HG03342 (cell line): Measurements from ENCODE around the gene SENP7.
"Not testable (repeated sequence)": the region's sequence is repeated elsewhere in the genome, so short reads cannot be mapped to it uniquely, and the experiment has no call there.

Source experiments
- ATAC-seq: cut with Tn5 transposase; IDR thresholded peaks from one replicate; pipeline ENCODE4 v1.9.1; 2021; ENCODE audit warnings: mild to moderate bottlenecking, moderate library complexity; ENCODE audit not compliant: unreplicated experiment

The SENP7 gene

DNA sequence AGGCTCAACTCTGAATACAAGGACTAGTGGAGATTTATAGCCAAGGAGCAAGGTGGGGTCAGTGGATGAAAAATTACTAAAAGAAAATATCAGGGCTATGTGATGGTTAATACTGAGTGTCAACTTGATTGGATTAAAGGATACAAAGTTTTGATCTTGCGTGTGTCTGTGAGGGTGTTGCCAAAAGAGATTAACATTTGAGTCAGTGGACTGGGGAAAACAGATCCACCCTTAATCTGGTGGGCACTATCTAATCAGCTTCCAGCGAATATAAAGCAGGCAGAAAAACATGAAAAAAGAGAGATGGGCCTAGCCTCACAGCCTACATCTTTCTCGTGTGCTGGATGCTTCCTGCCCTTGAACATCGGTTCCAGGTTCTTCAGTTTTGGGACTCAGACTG lies 14.4 kb upstream of the SENP7 start:
- ATAC-seq: no peak

GRCh38 chr3:101521211-101521701 lies 8.2 kb upstream of the SENP7 start:
- ATAC-seq: no peak

- no peak for ATAC-seq
Measured at GRCh38 chr3:101519685-101520365, 6.8 kb upstream of the SENP7 start.

GRCh38 chr3:101518421-101518871 lies 5.4 kb upstream of the SENP7 start:
- peak; percentile 98 for ATAC-seq

DNA sequence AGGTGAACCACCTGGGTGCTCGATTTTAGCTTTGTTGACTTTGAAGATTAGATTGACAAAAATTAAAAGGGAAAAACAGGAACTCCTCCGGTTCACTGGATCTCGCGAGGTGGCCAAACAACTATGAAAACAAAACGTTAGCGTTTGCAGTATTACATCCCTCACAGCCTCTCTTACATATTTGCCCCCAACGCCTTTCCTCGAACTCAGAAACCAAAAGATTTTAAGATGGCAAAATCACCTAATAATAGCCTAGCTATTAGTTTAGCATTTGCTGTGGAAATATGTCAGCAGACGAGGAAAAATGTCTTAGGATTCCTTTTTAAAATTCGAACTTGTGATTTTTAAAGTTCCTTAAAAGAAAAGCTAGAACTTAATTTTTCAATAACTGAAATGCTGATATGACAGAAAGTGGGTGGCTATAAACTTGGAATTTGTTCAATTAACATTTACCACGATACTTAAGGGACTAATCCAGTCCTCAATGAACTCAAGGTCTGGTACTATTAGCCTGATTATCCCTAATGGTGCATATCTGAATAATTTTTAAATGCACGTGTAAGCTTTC lies 491 bp upstream of the SENP7 start:
- peak; percentile 35 for ATAC-seq

GRCh38 chr3:101512396-101512645 lies 691 bp downstream of the SENP7 start:
- ATAC-seq: no peak

DNA sequence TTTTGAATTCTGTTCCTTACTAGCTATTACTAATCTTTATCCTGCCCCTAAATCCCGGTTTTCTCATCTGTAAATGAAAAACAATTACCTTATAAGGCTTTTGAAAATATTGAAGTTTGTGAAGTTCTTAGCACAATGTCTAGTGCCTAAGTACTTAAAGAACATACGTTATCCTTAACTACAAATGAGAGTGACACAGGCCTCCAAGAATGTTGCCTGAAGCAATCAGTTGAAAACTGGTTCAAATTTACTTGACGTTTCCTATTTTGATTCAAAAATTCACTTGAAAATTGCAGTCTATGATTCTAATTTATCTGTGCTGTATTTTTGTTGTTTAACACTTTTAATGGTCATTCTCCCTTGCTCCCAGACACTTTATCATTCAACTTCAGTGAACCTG lies 3.2 kb downstream of the SENP7 start:
- ATAC-seq: no peak

DNA sequence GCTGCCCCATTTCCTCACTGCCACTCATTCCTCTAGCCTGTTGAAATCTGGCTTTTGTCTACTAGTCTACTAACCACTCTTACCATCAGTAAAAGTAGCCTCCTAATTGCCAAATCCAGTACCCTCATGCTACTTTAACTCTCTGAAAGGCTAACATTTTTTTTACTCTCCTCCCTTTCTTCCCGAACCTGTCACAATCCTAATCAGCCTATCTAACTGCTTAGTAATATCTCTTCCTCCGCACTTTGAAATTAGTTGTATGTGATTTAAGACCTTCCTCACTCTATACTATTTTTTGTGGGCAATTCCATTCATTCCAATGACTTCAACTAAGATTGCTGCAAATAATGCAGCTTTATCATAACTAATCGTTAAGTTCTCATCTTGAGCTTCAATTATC lies 3.7 kb downstream of the SENP7 start:
- ATAC-seq: no peak

GRCh38 chr3:101501783-101502182 lies 11.2 kb downstream of the SENP7 start:
- no peak for ATAC-seq

DNA sequence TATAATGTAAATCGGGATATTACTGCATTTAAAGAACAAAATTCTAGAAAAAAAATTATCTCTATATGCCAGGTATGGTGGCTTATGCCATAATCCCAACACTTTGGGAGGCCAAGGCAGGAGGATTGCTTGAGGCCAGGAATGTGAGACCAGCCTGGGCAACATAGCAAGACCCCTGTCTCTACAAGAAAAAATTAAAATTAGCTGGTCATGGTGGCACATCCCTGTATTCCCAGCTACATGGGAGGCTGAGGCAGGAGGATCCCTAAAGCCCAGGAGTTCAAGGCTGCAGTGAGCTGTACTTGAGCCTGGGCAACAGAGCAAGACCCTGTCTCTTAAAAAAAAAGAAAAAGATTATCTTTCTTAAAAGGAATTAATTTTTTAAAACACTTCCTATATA lies 12.8 kb downstream of the SENP7 start:
- ATAC-seq: no peak

GRCh38 chr3:101497803-101498202 lies 15.2 kb downstream of the SENP7 start:
- ATAC-seq: no peak

GRCh38 chr3:101495552-101495951 lies 17.5 kb downstream of the SENP7 start:
- no peak for ATAC-seq

DNA sequence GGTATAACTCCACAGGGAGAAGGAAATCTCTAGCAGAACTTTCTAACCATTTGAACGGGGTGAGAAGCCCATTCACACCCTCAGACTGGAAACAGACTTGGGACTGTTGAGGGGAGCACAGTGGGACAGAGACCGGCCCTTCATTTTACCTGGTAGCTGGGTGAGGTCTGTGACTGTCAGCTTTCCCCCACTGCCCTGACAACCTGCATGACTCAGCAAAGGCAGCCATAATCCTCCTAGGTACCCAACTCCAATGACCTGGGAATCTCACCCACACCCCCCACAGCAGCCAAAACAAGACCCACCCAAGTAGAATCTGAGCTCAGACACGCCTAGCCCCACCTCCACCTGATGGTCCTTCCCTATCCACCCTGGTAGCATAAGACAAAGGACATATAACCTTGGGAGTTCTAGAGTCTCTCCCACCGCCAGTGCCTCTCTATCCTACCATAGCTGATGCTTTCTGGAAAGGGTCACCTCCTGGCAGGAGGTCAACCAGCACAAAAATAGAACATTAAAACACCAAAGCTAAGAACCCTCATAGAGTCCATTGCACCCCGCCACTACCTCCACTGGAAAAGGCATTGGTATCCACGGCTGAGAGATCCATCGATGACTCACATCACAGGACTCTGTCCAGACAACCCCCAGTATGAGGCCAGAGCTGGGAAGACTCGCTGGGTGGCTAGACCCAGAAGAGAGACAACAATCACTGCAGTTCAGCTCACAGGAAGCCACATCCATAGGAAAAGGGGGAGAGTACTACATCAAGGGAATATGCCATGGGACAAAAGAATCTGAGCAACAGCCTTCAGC lies 28.0 kb downstream of the SENP7 start:
- no peak for ATAC-seq

- no peak for ATAC-seq
Measured at GRCh38 chr3:101478980-101479379, 34.0 kb downstream of the SENP7 start.

- ATAC-seq: not testable (repeated sequence)
Measured at GRCh38 chr3:101474841-101475552, 38.0 kb downstream of the SENP7 start.

DNA sequence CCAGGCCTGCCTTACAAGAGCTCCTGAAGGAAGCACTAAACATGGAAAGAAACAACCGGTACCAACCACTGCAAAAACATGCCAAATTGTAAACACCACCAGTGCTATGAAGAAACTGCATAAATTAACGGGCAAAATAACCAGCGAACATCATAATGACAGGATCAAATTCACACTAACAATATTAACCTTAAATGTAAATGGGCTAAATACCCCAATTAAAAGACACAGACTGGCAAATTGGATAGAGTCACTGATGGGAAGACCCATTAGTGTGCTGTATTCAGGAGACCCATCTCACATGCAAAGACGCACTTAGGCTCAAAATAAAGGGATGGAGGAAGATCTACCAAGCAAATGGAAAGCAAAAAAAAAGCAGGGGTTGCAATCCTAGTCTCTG lies 44.3 kb downstream of the SENP7 start:
- not testable (repeated sequence) for ATAC-seq

GRCh38 chr3:101467310-101467663 lies 45.7 kb downstream of the SENP7 start:
- ATAC-seq: not testable (repeated sequence)

DNA sequence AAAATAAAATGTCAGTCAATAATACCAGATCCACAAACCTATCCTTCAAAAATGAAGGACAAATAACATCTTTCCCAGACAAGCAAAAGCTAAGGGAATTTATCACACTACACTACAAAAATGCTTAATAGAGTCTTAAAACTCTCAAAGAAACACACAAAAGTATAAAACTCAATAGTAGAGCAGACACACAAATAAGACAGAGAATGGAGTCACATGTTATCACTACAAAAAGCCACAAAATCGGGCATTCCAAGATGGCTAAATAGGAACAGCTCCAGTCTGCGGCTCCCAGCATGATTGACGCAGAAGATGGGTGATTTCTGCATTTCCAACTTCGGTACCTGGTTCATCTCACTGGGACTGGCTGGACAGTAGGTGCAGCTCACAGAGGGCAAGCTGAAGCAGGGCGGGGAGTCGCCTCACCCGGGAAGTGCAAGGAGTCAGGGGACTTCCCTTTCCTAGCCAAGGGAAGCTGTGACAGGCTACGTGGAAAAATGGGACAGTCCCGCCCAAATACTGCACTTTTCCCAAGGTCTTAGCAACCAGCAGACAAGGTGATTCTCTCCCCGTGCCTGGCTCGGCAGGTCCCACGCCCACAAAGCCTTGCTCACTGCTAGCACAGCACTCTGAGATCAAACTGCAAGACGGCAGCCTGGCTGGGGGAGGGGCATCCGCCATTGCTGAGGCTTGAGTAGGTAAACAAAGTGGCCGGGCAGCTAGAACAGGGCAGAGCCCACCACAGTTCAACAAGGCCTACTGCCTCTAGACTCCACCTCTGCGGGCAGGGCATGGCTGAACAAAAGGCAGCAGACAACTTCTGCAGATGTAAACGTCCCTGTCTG lies 46.3 kb downstream of the SENP7 start:
- no peak for ATAC-seq

DNA sequence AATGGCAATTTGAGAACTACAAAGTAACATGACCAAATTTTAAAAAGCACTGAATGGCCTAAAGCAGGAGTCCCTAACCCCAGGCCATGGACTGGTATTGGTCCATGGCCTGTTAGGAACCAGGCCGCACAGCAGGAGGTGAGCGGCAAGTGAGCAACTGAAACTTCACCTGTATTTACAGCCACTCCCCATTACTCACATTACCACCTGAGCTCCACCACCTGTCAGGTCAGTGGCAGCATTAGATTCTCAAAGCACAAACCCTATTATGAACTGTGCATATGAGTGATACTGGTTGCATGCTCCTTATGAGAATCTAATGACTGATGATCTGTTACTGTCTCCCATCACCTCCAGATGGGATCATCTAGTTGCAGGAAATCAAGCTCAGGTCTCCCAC lies 48.8 kb downstream of the SENP7 start:
- no peak for ATAC-seq

DNA sequence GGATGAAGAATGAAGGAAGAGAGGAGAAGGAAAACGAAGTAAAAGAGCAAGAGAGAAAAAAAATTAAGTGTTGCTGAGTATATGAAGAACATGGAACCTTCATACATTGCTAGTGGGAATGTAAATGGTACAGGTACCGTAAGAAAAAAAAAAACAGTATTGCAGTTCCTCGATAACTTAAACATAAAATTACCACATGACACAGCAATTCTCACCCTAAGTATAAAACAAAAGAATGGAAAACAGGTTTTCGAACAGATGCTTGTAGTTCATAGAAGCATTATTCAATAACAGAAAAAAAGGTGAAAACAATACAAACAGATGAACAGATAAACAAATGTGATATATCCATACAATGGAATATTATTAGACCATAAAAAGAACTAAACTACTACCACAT lies 51.6 kb downstream of the SENP7 start:
- no peak for ATAC-seq

DNA sequence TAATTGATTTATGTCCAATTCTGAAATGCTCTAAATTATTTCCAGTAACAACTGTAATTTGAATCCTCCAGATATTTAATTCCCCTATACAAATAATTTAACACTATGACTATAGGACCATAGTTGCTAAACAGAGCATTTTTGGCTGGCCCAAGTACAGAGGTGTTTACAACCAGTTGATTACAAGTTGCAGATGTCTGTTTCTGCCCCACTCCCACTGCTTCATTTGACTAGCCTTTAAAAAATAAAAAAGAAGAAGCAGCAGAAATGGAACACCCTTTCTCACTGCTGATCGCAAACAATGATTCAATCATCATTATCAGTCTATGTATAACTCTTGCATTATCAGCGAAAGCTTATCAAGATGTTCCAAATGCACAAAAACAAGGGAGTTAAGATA lies 54.6 kb downstream of the SENP7 start:
- ATAC-seq: no peak
